HuH-7 (cell line): ENCODE measurements around the gene RBFOX2.

Source experiments
- DNase-seq: peaks from one replicate; pipeline ENCODE4 v3.0.0; 2011; ENCODE audit warnings: low spot score

The RBFOX2 gene

DNA sequence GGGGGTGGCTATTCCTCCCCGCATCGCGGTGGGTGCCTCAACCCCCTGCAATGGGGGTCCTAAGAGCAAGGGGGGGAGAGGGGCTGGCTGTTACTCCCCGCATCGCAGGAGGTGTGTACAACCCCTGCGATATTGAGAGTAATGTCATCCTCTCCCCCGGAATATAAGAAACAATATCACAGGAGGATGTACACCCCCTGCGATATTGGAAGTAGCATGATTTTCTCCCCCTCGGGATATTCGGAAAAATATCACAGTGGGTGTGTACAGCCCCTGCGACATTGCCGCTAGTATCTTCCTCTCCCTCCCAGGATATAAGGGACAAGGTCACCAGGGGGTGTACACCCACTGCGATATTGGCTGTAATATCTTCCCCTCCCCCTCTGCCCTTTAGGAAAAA is 333.4 kb downstream of the RBFOX2 start:
- no peak for DNase-seq

DNA sequence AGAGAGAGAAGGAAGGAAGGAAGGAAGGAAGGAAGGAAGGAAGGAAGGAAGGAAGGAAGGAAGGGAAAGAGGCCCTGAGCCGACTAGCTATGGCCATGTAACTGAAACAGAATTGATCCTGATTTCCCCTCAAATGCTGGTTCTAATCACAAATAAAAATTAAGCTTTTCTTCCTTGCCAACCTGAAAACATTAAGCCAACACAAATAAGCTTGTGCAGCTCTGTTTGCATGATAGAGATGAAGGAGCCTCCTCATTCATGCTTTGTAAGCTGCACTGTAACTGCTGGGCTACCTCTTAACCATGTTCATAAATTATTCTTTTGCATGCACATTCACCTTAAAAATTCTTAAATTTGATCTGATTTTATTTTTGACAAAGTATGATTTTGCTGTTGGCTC is 338.6 kb downstream of the RBFOX2 start:
- no peak for DNase-seq

DNA sequence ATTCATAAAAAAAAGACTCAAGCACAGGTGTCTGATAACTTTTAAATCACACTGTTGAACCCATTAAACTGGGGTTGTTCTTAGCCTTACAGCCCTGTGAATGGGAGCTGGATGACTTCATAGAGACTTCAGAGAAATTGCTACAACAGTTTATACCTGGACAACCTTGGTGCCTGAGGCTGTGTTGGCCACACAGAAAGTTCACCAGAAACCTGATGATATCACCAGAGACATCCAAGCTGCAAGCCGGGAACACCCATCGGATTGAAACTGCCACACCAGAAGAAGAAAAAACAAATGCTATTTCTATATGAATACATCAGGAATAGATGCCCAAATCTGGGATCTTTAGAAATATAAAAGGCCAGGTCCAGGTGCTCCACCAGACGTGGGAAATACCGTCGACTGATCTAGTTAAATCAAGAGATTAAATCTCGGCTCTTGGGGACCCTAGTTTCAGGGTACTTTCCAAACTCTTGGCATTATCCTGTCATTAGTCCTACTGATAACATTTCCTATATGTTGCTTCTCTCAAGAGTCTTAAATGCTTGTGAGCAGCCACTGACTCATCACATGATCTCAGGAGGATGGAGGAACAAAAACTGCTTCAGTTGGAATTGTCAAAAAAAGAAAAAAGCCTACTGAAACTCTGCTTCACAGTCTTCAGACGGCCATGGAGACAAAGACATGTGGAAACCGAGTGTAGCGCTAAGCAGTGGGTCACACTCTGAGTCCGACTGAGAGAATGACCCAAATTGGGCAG is 339.5 kb downstream of the RBFOX2 start:
- no peak for DNase-seq
